ENCODE results near the gene MAMDC2.

- TF ChIP-seq CTCF (IDR thresholded peaks at IDR 0.05; ENCODE audit: insufficient read depth, low read depth, low read length) (no peak), EZH2 (IDR thresholded peaks at IDR 0.05; ENCODE audit: insufficient read depth, low read length) (no peak)
Measured at GRCh38 chr9:70093095-70093494, 49.4 kb downstream of the MAMDC2 start.

Data from astrocyte (in vitro differentiated cells and primary cell).